Activated T-cell treated with anti-CD3 and anti-CD28 coated beads, Interleukin-2, amount 50 U/mL, for 4 hours (primary cell): ENCODE data around the gene ZNF302. TPM values are rescaled to one million over a fixed set of nuclear protein-coding genes. Genes with fewer than 3 reads are reported as not detected.
A peak's percentile ranks its signal among the peaks of the same experiment; 100 is the strongest.

Experiments used
- ATAC-seq, 2 donors: fragments of 200-7000 bp; cut with Tn5 transposase; one replicate each; pipeline ENCODE4 v1.10.0; 2021
- DNase-seq: peaks from one replicate; pipeline ENCODE4 v3.0.0-alpha.2; 2020
- H3K27me3 Mint-ChIP-seq: one replicate; pipeline ENCODE4 v1.8.0; 2021; ENCODE audit warnings: low read depth, mixed read lengths
- H3K36me3 Mint-ChIP-seq: one replicate; pipeline ENCODE4 v1.8.0; 2022; ENCODE audit warnings: mixed read lengths; ENCODE audit not compliant: insufficient read depth
- H3K4me1 Mint-ChIP-seq: one replicate; pipeline ENCODE4 v1.8.0; 2021; ENCODE audit warnings: low read depth, mixed read lengths
- H3K4me3 Mint-ChIP-seq: one replicate; pipeline ENCODE4 v1.8.0; 2021; ENCODE audit warnings: mild to moderate bottlenecking, moderate library complexity, mixed read lengths
- H3K9me3 Mint-ChIP-seq: one replicate; pipeline ENCODE4 v1.8.0; 2021; ENCODE audit warnings: mixed read lengths
- total RNA-seq, 3 donors: library from RNA; stranded (reverse); gene quantifications; one replicate each; pipeline ENCODE4 v1.2.1, GENCODE V29; 2021

The ZNF302 gene
- total RNA-seq, 3 donors from 2014 or later, result 10.8 to 11.9 (median 11.2) TPM

DNA sequence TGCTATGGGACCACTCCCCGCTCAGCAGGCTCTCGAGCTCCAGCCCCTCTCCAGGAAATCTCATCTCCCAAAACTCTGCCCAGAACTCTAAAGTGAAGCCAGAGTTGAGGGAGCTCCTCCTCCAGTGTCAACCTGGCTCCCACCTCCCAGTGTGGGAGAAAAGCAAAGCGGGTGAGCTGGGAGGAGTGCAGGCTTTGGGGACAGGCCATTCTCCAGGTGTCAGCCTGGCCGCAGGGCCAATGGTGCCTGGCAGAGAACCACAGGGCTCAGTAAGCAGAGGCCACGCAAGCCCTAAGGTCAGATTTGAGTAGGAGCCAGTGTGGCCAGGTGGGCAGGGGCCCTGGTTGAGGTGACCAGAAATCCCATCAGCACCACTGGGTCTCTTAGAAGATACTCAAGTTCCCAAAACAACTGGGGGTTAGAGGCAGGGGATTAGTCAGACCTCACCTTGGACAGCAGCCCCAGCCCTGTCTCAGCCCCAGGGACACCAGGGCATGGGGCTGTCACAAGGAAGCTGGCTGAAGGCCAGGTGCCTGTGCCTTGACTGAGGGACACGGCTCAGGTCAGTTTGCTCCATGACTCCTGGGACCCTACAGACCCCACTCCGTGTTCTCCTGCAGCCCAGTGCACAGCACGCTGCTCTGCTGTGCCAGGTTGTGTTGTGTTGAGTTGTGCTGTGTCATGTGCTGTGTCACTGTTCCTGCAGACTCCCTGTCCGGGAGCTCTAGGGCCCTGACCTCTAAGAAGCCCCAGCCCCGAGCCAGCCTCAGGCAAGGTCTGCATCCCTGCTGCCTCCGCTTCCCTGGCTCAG lies 53.7 kb downstream of the ZNF302 start:
- DNase-seq, result no peak
- ATAC-seq, result no peak
- H3K4me3 Mint-ChIP-seq, result peak overlapping the region; percentile 29
- peaks cover 10% of the 10 kb centered on the region for H3K36me3 Mint-ChIP-seq
- peaks cover 7% of the 10 kb centered on the region for H3K9me3 Mint-ChIP-seq
- peaks cover 17% of the 10 kb centered on the region for H3K27me3 Mint-ChIP-seq
- H3K4me1 Mint-ChIP-seq, result peaks cover 19% of the 10 kb centered on the region

DNA sequence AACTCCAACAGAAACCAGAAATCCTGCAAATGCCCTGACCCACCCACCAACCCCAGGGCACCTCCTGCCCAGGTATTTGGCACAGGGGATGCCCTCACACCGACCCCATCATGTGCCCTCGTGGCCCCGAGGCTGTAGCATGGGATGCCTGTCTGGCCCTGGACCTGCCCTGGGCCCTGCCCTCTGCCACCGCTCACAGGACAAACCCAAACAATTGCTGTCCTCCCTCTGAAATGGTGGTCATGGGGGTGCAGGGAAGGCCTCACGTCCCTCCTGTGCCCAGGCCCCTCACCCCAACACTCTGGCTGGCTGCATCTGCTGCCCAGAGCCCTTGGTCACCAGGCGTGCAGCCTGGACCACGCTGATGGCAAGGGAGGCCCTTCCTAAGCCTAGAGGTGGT lies 54.5 kb downstream of the ZNF302 start:
- H3K4me3 Mint-ChIP-seq, result peak overlapping the region; percentile 29
- H3K4me1 Mint-ChIP-seq, result peaks cover 19% of the 10 kb centered on the region
- H3K9me3 Mint-ChIP-seq, result peaks cover 7% of the 10 kb centered on the region
- peaks cover 10% of the 10 kb centered on the region for H3K27me3 Mint-ChIP-seq
- H3K36me3 Mint-ChIP-seq, result peaks cover 14% of the 10 kb centered on the region
- ATAC-seq, result no peak
- no peak for DNase-seq

DNA sequence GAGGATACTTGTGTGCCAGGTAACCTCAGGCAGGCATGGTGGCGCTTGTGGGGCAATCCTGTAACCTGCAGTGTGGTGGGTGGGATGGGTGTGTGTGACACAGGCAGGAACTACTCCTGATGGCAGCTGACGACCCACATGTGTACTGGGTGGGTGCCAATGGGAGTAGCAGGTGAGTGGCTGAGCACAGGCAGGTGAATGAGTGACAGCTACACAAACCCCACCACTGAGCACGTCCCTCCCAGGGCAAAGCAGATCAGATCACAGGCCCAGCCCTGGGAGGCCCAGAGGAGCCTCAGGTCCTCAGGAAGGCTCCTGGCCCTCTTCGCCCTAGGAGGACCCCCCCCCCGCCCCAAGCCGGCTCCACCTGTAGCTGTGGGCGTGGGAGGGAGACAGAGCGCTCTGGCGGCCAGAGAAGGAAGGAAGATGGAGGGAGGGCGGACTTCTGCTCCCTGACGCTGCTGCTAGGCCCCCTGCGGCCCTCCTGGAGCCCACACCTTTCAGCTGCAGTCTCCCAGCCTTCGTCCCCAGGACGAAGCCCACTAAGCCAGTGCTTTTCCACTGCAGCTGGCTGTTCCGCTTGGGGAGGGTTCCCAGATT lies 55.2 kb downstream of the ZNF302 start:
- Mint-ChIP-seq H3K4me3 (peak overlapping the region; percentile 70), H3K27me3 (peaks cover 6% of the 10 kb centered on the region), H3K36me3 (peaks cover 19% of the 10 kb centered on the region), H3K9me3 (peaks cover 7% of the 10 kb centered on the region), H3K4me1 (peaks cover 19% of the 10 kb centered on the region)
- DNase-seq (no peak), ATAC-seq (no peak)

DNA sequence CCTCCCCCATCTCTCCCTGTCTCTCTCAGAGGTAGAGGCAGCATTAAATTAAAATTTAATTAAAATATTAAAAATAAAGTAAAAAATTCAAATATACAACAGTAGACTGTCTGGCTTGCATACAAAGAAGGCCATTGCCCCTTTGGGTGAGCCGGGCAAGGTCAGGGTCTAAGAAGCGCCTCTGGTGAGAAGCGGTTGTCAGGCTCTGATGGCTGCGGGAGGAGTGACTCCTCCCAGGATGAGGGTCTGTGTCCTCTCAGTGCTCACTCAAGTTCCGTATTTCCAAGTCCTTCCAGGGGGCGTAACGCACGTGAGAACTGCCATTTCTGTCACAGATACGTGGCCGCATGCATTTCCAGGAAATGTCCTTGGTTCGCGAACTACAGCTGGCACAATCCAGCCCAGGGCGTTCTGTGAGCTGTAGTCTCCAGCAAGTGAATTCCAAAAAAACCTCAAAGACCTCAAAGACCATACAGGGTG lies 55.8 kb downstream of the ZNF302 start:
- DNase-seq, result no peak
- Mint-ChIP-seq H3K9me3 (peaks cover 11% of the 10 kb centered on the region), H3K4me3 (peak overlapping the region; percentile 86), H3K36me3 (peaks cover 22% of the 10 kb centered on the region), H3K4me1 (peaks cover 19% of the 10 kb centered on the region), H3K27me3 (peaks cover 3% of the 10 kb centered on the region)
- peak; percentile 8 to 9 for ATAC-seq

DNA sequence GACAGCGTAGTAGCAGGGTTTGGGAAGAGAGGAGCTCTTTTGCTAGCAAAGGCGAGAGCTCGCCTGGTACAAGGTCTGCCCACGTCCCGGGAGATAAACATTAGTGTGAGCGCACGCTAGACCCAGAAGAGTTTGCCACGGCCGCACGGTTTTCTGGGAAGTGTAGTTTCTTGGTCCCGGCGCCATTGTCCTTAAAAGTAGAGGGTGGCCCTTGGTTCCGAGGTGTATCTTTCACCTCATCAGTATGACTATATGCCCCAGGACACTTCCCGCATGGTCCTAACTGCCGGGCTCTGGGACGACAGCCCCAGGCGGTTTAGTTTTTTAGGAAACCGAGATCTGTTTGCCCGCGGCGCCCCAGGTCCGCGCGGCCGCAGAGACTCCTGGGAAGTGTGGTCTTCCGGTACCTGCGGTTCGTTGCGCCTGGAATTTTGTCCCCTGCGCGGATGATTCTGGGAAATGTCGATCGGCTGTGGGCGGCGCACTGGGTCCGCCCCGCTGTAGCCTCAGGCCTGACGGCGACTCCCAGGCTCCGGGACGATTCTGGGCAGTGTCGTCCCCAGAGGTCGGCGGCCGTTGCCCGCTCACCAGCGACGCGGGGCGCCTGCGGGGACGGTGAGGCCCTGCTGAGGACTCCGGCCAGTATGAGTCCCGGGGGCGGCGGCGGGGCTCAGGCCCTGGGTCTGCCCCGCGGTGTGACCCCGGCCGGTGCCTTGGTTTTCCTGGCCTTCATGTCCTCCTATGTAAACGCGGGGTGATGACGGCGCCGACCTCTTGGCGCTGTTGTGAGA lies 56.5 kb downstream of the ZNF302 start, which contains the start of gene ZNF181:
ZNF181 (plus strand) TSS at position 498 of the 791 bp plus-strand sequence. CDS start 795 bp downstream, outside the sequence.
- peaks cover 11% of the 10 kb centered on the region for H3K9me3 Mint-ChIP-seq
- DNase-seq (peak; percentile 74), ATAC-seq (peak; percentile 89 to 92)
- H3K36me3 Mint-ChIP-seq, result peaks cover 26% of the 10 kb centered on the region
- H3K4me3 Mint-ChIP-seq, result peak within 1 kb of the TSS; percentile 86
- H3K4me1 Mint-ChIP-seq, result peaks cover 19% of the 10 kb centered on the region
- peaks cover 3% of the 10 kb centered on the region for H3K27me3 Mint-ChIP-seq

DNA sequence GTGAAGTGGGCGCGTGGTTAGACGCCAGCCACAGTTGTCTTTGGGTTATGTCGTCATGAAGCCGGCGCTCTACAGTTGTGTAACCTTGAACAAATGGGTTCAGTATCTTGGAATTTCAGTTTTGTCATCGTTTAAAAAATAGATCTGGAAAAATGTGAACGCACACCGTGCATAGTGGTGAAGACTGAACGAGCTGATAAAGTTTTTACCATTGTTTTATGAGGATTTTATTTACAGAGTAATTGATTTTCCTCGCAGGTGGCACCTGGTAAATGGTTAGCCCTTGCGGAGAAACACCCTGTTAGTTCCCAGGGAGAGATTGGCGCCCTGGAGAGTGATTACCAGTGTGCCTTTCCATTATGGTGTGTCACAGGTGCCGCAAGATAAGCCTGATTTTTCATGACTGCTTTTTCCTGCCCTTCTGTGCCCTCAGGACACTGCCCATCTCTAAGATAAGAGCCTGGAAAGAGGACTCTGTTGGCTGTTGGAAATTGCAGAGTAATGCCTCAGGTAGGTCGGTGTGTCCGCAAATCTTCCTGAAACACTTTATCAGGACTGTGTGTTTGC lies 57.1 kb downstream of the ZNF302 start:
- Mint-ChIP-seq H3K36me3 (peaks cover 33% of the 10 kb centered on the region), H3K27me3 (no peaks in the 10 kb centered on the region), H3K9me3 (peaks cover 16% of the 10 kb centered on the region), H3K4me1 (peaks cover 19% of the 10 kb centered on the region), H3K4me3 (peak overlapping the region; percentile 86)
- DNase-seq (no peak), ATAC-seq (no peak)

Other genes with a start within 250 kb of the ZNF302 start
- 100 to 1,000 TPM; 182 to 194 (median 194) TPM for gene UBA2, start 249.3 kb upstream of the ZNF302 start, total RNA-seq
- gene WTIP, start 195.9 kb upstream of the ZNF302 start, total RNA-seq, result under 1 TPM; 0.38 to 0.98 (median 0.63) TPM
- under 1 TPM in 2 of 3 donors, not detected in 1; 0.32 to 0.65 TPM for gene SCGB2B2, start 519 bp upstream of the ZNF302 start, total RNA-seq
- gene ZNF181, start 56.6 kb downstream of the ZNF302 start, total RNA-seq, result 1 to 10 TPM; 2.4 to 4.2 (median 2.8) TPM
- gene ZNF599, start 95.5 kb downstream of the ZNF302 start, total RNA-seq, result 1 to 10 TPM; 1.9 to 2.7 (median 2.5) TPM
- 1 to 10 TPM; 4.7 to 6.1 (median 4.8) TPM for gene ZNF30, start 249.2 kb downstream of the ZNF302 start, total RNA-seq